A549 treated with ZK216348 at 1 μM for 4 hours (cell line): Measurements from ENCODE around the gene HOXB2. TPM values are rescaled to one million over a fixed set of nuclear protein-coding genes. Genes with fewer than 3 reads are reported as not detected.

Experiments
- total RNA-seq: library from RNA; stranded (reverse); fragments of 200-300 nt; extraction: Qiagen RNA extraction; gene quantifications from 5 replicates; pipeline ENCODE4 v1.2.3, GENCODE V29; 2022; ENCODE audit warnings: low read depth

The HOXB2 gene
- total RNA-seq = 0.48 to 0.84 TPM (median 0.63 TPM) in 5 replicates

DNA sequence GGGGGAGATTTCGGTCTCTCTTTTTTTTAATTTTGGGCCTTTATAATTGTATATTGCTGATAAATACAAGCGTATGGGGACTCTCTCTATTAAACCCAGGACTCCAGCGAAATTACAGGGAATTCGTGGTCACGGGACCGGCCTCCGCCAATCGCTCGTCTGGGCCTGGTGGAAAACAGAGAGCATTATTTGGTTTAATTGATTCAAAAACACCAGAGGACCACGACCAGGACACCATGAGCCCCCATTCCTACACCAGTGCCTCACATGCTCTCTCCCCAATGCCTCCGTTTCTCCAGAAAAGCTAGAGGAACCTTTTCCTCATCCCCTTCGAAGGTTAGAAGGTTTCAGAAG is at the start of gene HOXB2:
HOXB2 (minus strand) TSS at position 88 of the 354 bp plus-strand sequence. CDS start 198 bp downstream, outside the sequence.

DNA sequence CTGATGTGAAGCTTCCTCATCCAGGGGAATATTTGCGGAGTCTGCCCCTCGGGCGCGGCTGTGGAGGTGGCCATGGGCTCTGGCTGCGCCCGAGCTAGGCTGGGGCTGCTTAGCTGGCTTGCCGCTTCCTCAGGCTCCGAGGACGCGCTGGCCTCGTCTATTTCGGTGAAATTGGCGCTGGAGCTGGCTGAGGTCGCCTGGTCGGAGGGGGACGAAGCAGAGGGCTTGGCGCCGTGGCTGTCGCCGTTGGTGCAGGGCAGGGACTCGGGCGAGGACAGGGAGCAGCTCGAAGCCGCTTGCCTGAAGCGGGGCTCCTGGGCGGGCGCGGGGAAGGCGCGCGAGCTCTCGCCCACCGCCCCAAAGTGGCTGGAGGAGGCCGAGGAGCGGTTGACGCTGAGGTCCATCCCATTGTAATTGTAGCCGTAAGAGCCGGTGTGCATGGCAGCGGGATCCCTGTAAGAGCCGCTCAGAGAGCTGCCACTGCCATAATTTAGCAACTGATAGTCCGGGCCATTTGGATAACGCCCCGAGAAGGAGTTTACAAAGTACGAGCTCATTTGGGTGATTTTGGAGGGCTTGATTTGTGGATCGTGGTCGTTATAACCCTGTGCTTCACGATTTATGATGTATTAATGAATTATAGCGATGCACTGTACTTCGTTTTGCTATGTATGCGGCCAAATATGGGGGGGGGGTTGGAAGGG is 48.4 kb upstream of the HOXB2 start, which contains the start of gene HOXB5:
HOXB5 (minus strand) TSS at position 654 of the 704 bp plus-strand sequence; CDS start at position 557, 97 bp downstream.

DNA sequence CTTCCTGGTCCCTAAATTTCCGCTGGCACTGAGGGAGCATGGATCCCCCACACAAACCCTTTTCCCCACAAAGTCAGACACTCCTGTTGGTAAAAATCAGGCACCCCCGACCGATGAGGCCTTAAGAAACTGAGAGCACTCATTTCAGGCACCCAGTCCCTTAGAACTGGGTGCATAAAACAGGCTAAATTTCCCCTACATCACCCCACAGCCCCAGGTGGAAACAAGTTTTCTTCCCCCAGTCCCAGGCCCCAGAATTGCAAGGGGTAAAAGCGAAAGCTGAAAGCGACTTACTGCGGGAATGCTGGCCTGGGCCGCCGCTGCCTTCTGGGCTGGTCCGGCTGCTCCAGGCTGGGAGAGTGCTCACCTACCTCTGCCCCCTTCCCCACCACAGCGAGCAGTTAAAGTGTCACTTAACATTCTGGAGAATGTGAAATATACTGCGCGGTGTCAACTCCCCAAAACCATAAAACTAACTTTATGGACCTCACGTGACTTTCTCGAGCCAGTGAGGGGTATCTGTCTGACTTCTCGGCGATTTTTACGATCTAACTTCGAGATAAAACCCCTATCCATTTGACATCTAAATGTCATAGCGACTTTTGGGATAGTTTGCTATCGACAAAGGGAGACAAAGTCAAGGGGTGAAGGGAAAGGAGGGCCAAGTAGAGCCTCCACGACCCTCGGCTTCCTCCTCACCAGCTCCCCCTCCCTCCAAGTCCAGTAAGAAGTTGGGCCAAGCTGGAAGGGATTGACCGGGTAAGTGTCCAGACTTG is 45.1 kb upstream of the HOXB2 start, which contains the start of gene HOXB3:
HOXB3 (minus strand) TSS at position 411 of the 776 bp plus-strand sequence. CDS start 37,767 bp downstream, outside the sequence.

GRCh38 chr17:48577946-48578615 is 33.2 kb upstream of the HOXB2 start, which contains the start of gene HOXB4:
Gene HOXB4 (minus strand): TSS chr17:48578350. CDS start chr17:48578319, 31 bp downstream.

GRCh38 chr17:48530887-48531272 is 14.0 kb downstream of the HOXB2 start, which contains the start of gene HOXB1:
Gene HOXB1 (minus strand): TSS chr17:48531011. CDS start chr17:48530904, 107 bp downstream.

Other genes with a start within 250 kb of the HOXB2 start
- gene SKAP1, start 114.9 kb downstream of the HOXB2 start, total RNA-seq = 0.34 to 0.46 TPM in 2 of 5 replicates, not detected in the others
- gene HOXB1, start 14.1 kb downstream of the HOXB2 start, total RNA-seq = not detected in 5 replicates
- gene HOXB4, start 33.2 kb upstream of the HOXB2 start, total RNA-seq = 0.12 to 0.29 TPM (median 0.16 TPM) in 5 replicates
- 3.6 to 5.9 TPM (median 5.6 TPM) in 5 replicates for gene HOXB3, start 45.1 kb upstream of the HOXB2 start, total RNA-seq
- 1.4 to 2.7 TPM (median 2.6 TPM) in 5 replicates for gene HOXB5, start 48.7 kb upstream of the HOXB2 start, total RNA-seq
- 3.3 to 7.9 TPM (median 6.5 TPM) in 5 replicates for gene HOXB6, start 59.9 kb upstream of the HOXB2 start, total RNA-seq
- 32.7 to 53.1 TPM (median 37.7 TPM) in 5 replicates for gene HOXB7, start 65.9 kb upstream of the HOXB2 start, total RNA-seq
- gene HOXB8, start 70.2 kb upstream of the HOXB2 start, total RNA-seq = 6.8 to 9.7 TPM (median 8.9 TPM) in 5 replicates
- 7.3 to 8.2 TPM (median 7.8 TPM) in 5 replicates for gene HOXB9, start 81.2 kb upstream of the HOXB2 start, total RNA-seq
- not detected in 5 replicates for gene PRAC1, start 177.4 kb upstream of the HOXB2 start, total RNA-seq
- not detected in 5 replicates for gene PRAC2, start 178.1 kb upstream of the HOXB2 start, total RNA-seq
- gene HOXB13, start 183.6 kb upstream of the HOXB2 start, total RNA-seq = 1.4 to 2.7 TPM (median 2.1 TPM) in 5 replicates